IPS DF 4.7 (cell line): ENCODE data around the gene BCL2L1.

Experiments
- DNase-seq: peaks from one replicate; pipeline ENCODE4 v3.0.0-alpha.2; 2013; ENCODE audit warnings: low spot score; ENCODE audit errors: extremely low read depth

BCL2L1 gene

GRCh38 chr20:31693987-31694661, 28.5 kb downstream of the BCL2L1 start:
- no peak for DNase-seq

GRCh38 chr20:31693402-31693801, 29.3 kb downstream of the BCL2L1 start:
- no peak for DNase-seq

GRCh38 chr20:31691646-31692275, 30.9 kb downstream of the BCL2L1 start:
- DNase-seq: no peak

GRCh38 chr20:31690124-31690666, 32.5 kb downstream of the BCL2L1 start:
- DNase-seq: no peak

GRCh38 chr20:31689141-31689540, 33.5 kb downstream of the BCL2L1 start:
- DNase-seq: no peak

GRCh38 chr20:31687777-31688176, 34.9 kb downstream of the BCL2L1 start:
- DNase-seq: no peak

GRCh38 chr20:31685853-31686643, 36.6 kb downstream of the BCL2L1 start:
- DNase-seq: no peak

- no peak for DNase-seq
Observed at GRCh38 chr20:31684153-31685015, 38.3 kb downstream of the BCL2L1 start.

- no peak for DNase-seq
Observed at GRCh38 chr20:31682927-31683326, 39.7 kb downstream of the BCL2L1 start.

GRCh38 chr20:31682352-31682751, 40.3 kb downstream of the BCL2L1 start:
- no peak for DNase-seq

- DNase-seq: no peak
Observed at GRCh38 chr20:31681769-31682168, 40.9 kb downstream of the BCL2L1 start.

- no peak for DNase-seq
Observed at GRCh38 chr20:31681128-31681727, 41.4 kb downstream of the BCL2L1 start.

- DNase-seq: no peak
Observed at GRCh38 chr20:31680286-31681127, 42.2 kb downstream of the BCL2L1 start.

- no peak for DNase-seq
Observed at GRCh38 chr20:31679357-31680285, 43.0 kb downstream of the BCL2L1 start.

GRCh38 chr20:31678389-31679356, 44.0 kb downstream of the BCL2L1 start:
- no peak for DNase-seq

GRCh38 chr20:31677553-31678260, 45.0 kb downstream of the BCL2L1 start:
- DNase-seq: no peak

- no peak for DNase-seq
Observed at GRCh38 chr20:31676609-31676989, 46.1 kb downstream of the BCL2L1 start.
